Measurements from ENCODE around the gene ACSBG1.

GRCh38 chr15:78159395-78159794 is 75.0 kb downstream of the ACSBG1 start:
- TF ChIP-seq POLR2AphosphoS5 (IDR thresholded peaks at IDR 0.05) (no peak), POLR2A (IDR thresholded peaks at IDR 0.05) (no peak), CTCF (IDR thresholded peaks at IDR 0.05) (no peak)

All from prostate gland (tissue), 2 donors.